Measurements from ENCODE around the gene PLCD1. TPM values are rescaled to one million over a fixed set of nuclear protein-coding genes. Genes with fewer than 3 reads are reported as not detected.

PLCD1 gene
- total RNA-seq, 2 donors from 2014 or later = 80.2 to 114 TPM

Small RNAs within 50 kb of the gene (microRNA-seq; reads per million reads assigned to microRNA genes)
- 28.6 to 175 reads per million in 2 donors for gene MIR26A1

Other genes with a start within 250 kb of the PLCD1 start
- gene CTDSPL, start 167.8 kb downstream of the PLCD1 start, total RNA-seq = 10 to 100 TPM; 75.5 to 80.0 TPM
- 100 to 1,000 TPM; 174 to 184 TPM for gene VILL, start 38.9 kb downstream of the PLCD1 start, total RNA-seq
- 1 to 10 TPM; 1.5 to 2.1 TPM for gene DLEC1, start 9.6 kb upstream of the PLCD1 start, total RNA-seq
- 100 to 1,000 TPM; 177 to 186 TPM for gene ACAA1, start 107.5 kb upstream of the PLCD1 start, total RNA-seq
- gene MYD88, start 109.0 kb upstream of the PLCD1 start, total RNA-seq = 10 to 100 TPM; 66.1 to 76.4 TPM
- 10 to 100 TPM; 42.5 to 42.8 TPM for gene OXSR1, start 135.9 kb upstream of the PLCD1 start, total RNA-seq
- gene SLC22A13, start 236.2 kb upstream of the PLCD1 start, total RNA-seq = under 1 TPM; 0.27 to 0.61 TPM

Measured in left colon (tissue), 2 donors.